Muscle of leg (tissue), 11 donors: ENCODE data around the gene CEACAM4. TPM values are rescaled to one million over a fixed set of nuclear protein-coding genes. Genes with fewer than 3 reads are reported as not detected.

Experiments
- DNase-seq: peaks from one replicate; pipeline ENCODE4 v3.0.0; 2013
- H3K27ac ChIP-seq: one replicate; pipeline ENCODE4 v1.5.1; 2013; ENCODE audit warnings: mild to moderate bottlenecking, low read length, control low read depth
- H3K27me3 ChIP-seq: one replicate; pipeline ENCODE4 v1.6.1; 2013; ENCODE audit warnings: low read length; ENCODE audit not compliant: control insufficient read depth, insufficient read depth
- H3K36me3 ChIP-seq: one replicate; pipeline ENCODE4 v1.6.1; 2013; ENCODE audit warnings: low read length; ENCODE audit not compliant: control insufficient read depth, insufficient read depth
- H3K4me1 ChIP-seq: one replicate; pipeline ENCODE4 v1.6.1; 2013; ENCODE audit warnings: low read length; ENCODE audit not compliant: control insufficient read depth, insufficient read depth
- H3K4me3 ChIP-seq: one replicate; pipeline ENCODE4 v1.5.1; 2013; ENCODE audit warnings: low read length, control low read depth
- H3K9me3 ChIP-seq: replicated peaks from 2 replicates; pipeline ENCODE4 v1.6.1; 2013; ENCODE audit warnings: low read depth, low read length; ENCODE audit not compliant: control insufficient read depth
- WGBS: methylation state at CpG from one replicate; pipeline ENCODE4 v1.1.5; 2013; ENCODE audit warnings: missing lambda C conversion rate; ENCODE audit not compliant: insufficient coverage; 5-methylcytosine and 5-hydroxymethylcytosine counted together
- polyA plus RNA-seq, 8 donors: library from polyadenylated mRNA; unstranded; fragments of 120-200 nt; gene quantifications; one replicate each; pipeline versions ENCODE4 v1.2.1 to v1.2.3, GENCODE V29; 2013; ENCODE audit warnings: inconsistent platforms in 1 of 8, low replicate concordance in 1 of 8; ENCODE audit not compliant: insufficient read length in 8 of 8, insufficient read depth in 1 of 8
- total RNA-seq: library from RNA; stranded (reverse); fragments of 120-200 nt; gene quantifications from one replicate; pipeline ENCODE4 v1.2.4, GENCODE V29; 2013

CEACAM4 gene
- total and polyA plus RNA-seq, 9 donors: 0.10 to 0.35 (median 0.25) TPM; not detected in 3

GRCh38 chr19:41620171-41620570 is 6.7 kb downstream of the CEACAM4 start:
- Histone ChIP-seq H3K27me3 (no peaks in the 10 kb centered on the region), H3K4me3 (no peak overlapping the region), H3K9me3 (no peaks in the 10 kb centered on the region), H3K4me1 (no peaks in the 10 kb centered on the region), H3K27ac (no peak overlapping the region), H3K36me3 (no peaks in the 10 kb centered on the region)
- no peak for DNase-seq
- WGBS: 59% methylated on average over 5 of the region's 5 CpGs

- H3K4me1 ChIP-seq: no peaks in the 10 kb centered on the region
- 34% methylated on average over 2 of the region's 7 CpGs for WGBS
- no peak overlapping the region for H3K27ac ChIP-seq
Observed at GRCh38 chr19:41619018-41619556, 7.8 kb downstream of the CEACAM4 start.

GRCh38 chr19:41617941-41618730 is 8.7 kb downstream of the CEACAM4 start:
- no peaks in the 10 kb centered on the region for H3K27me3 ChIP-seq
- H3K36me3 ChIP-seq: no peaks in the 10 kb centered on the region
- no peak overlapping the region for H3K27ac ChIP-seq
- no peak for DNase-seq
- no peaks in the 10 kb centered on the region for H3K4me1 ChIP-seq
- WGBS: 58% methylated on average over 4 of the region's 9 CpGs
- H3K4me3 ChIP-seq: no peak overlapping the region
- no peaks in the 10 kb centered on the region for H3K9me3 ChIP-seq

More at GRCh38 chr19:41619018-41619556, 7.8 kb downstream of the CEACAM4 start:
- no peaks in the 10 kb centered on the region for H3K27me3 ChIP-seq
- no peak for DNase-seq
- H3K4me3 ChIP-seq: no peak overlapping the region
- no peaks in the 10 kb centered on the region for H3K9me3 ChIP-seq
- no peaks in the 10 kb centered on the region for H3K36me3 ChIP-seq

GRCh38 chr19:41616792-41617621 is 9.9 kb downstream of the CEACAM4 start:
- no peaks in the 10 kb centered on the region for H3K27me3 ChIP-seq
- no peaks in the 10 kb centered on the region for H3K9me3 ChIP-seq
- no peaks in the 10 kb centered on the region for H3K4me1 ChIP-seq
- H3K36me3 ChIP-seq: no peaks in the 10 kb centered on the region
- DNase-seq: peak; percentile 29
- no peak overlapping the region for H3K4me3 ChIP-seq
- no peak overlapping the region for H3K27ac ChIP-seq
- WGBS: 61% methylated on average over 3 of the region's 9 CpGs

GRCh38 chr19:41615207-41615606 is 11.7 kb downstream of the CEACAM4 start:
- no peak for DNase-seq
- Histone ChIP-seq H3K4me3 (no peak overlapping the region), H3K9me3 (no peaks in the 10 kb centered on the region), H3K27me3 (no peaks in the 10 kb centered on the region), H3K27ac (no peak overlapping the region), H3K4me1 (no peaks in the 10 kb centered on the region), H3K36me3 (no peaks in the 10 kb centered on the region)
- WGBS: 56% methylated on average over 2 of the region's 4 CpGs

- no peak overlapping the region for H3K27ac ChIP-seq
- 70% methylated on average over 4 of the region's 4 CpGs for WGBS
- no peak overlapping the region for H3K4me3 ChIP-seq
- no peaks in the 10 kb centered on the region for H3K9me3 ChIP-seq
- H3K36me3 ChIP-seq: no peaks in the 10 kb centered on the region
- H3K27me3 ChIP-seq: no peaks in the 10 kb centered on the region
- DNase-seq: no peak
- no peaks in the 10 kb centered on the region for H3K4me1 ChIP-seq
Observed at GRCh38 chr19:41612483-41612882, 14.4 kb downstream of the CEACAM4 start.

- no peaks in the 10 kb centered on the region for H3K27me3 ChIP-seq
- no peaks in the 10 kb centered on the region for H3K9me3 ChIP-seq
- no peaks in the 10 kb centered on the region for H3K36me3 ChIP-seq
- H3K27ac ChIP-seq: no peak overlapping the region
- no peaks in the 10 kb centered on the region for H3K4me1 ChIP-seq
- H3K4me3 ChIP-seq: no peak overlapping the region
- no peak for DNase-seq
Observed at GRCh38 chr19:41610789-41611188, 16.1 kb downstream of the CEACAM4 start.

GRCh38 chr19:41607668-41608067 is 19.2 kb downstream of the CEACAM4 start:
- Histone ChIP-seq H3K27ac (no peak overlapping the region), H3K4me3 (no peak overlapping the region), H3K9me3 (no peaks in the 10 kb centered on the region), H3K36me3 (no peaks in the 10 kb centered on the region), H3K4me1 (no peaks in the 10 kb centered on the region), H3K27me3 (no peaks in the 10 kb centered on the region)
- no peak for DNase-seq
- 60% methylated on average over 1 of the region's 1 CpG for WGBS

- no peak overlapping the region for H3K4me3 ChIP-seq
- no peaks in the 10 kb centered on the region for H3K27me3 ChIP-seq
- no peak overlapping the region for H3K27ac ChIP-seq
- 89% methylated on average over 3 of the region's 5 CpGs for WGBS
- no peak for DNase-seq
- H3K4me1 ChIP-seq: no peaks in the 10 kb centered on the region
- H3K9me3 ChIP-seq: no peaks in the 10 kb centered on the region
- H3K36me3 ChIP-seq: no peaks in the 10 kb centered on the region
Observed at GRCh38 chr19:41606215-41606837, 20.5 kb downstream of the CEACAM4 start.

- Histone ChIP-seq H3K27ac (no peak overlapping the region), H3K9me3 (no peaks in the 10 kb centered on the region), H3K36me3 (no peaks in the 10 kb centered on the region), H3K27me3 (no peaks in the 10 kb centered on the region), H3K4me3 (no peak overlapping the region), H3K4me1 (no peaks in the 10 kb centered on the region)
- DNase-seq: no peak
- 80% methylated on average over 1 of the region's 3 CpGs for WGBS
Observed at GRCh38 chr19:41604831-41605230, 22.0 kb downstream of the CEACAM4 start.
